Measurements from ENCODE around the gene TLR3.

Gene TLR3

DNA sequence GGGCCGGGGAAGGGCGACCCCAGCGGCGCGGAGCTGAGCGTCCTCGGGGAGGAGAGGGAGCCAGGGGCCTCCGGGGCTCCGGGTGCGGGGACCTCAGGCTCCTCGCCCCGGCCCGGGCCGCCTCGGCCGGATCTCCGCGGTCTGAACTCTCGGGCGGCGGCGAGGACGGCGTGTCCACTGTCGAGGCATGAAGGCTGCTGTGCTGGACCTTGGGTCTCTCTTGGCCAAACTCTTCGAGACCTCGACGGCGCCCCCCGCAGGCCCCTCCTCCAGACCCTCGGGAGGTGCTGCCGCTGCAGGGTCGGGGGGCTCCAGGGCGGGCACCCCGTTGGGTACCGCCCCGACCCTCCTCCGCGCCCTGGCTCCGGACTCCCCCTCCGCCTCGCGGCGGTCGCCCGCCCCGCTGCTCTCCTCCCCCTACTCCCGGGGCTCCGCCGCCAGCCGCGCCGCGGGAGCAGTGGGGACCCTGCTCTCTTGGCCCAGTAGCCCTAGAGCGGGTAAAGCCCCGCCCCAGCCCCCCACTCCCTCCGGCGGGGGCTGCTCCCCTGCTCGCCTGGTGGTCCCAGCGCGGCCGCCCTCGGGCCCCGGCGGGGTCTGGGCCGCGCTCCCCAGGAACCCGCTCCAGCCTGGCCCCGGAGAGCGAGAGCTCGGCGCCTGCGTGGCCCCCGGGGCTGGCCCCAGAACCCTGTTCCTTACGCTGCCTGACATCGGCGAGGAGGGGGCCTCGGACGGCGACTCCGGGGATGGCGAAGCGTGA lies 36.1 kb downstream of the TLR3 start:
- no peak for DNase-seq (ENCODE audit: low read depth, low spot score)

DNA sequence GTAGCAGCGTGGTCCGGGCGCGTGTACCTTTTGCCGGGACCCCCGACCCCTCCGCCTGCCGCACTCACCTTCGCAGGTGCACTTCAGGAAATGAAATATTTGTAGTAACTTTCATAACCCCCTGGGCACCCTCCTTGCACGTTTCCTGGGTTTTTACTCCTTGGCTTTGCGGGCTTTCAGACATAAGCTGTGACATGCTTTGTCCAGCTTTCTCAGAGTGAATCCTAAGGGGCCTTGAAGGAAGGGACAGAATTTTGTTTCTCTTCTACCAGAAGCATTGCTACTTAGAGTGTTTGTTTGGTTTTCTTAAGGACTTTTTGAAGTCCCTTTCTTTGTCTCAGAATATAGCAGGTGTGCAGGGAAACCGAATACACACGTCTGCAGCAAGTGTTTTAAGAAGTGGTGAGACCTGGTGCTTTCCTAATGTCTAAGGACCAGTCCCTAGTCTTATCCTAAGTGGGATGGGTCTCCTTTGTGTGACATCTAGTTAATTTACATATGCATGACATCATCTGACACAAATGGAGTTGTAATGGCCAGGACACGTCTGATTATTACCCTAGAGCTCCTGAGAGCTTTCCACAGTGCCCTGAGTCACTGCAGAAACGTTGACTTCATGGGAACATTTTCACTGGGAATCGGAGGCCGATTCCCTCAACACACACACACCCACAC lies 36.8 kb downstream of the TLR3 start:
- DNase-seq (ENCODE audit: low read depth, low spot score) = no peak

DNA sequence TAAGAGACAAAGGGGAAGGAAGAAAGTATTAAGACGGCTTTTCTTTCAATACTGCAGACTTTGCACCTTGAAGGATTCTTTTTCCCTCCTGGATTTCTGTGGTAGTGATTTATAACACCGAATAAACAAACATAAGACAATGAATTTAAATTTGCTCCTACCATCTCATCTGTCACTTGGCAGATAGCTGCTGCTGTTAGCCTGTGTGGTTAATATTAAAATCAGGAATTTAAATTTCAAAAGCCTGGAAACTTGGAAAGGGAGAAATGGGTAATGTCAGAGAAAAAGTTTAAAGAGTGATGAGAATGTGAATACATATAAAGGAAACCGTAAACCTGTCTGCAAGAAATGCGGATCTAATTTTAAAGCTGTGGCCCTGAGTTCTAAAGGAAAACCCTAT lies 39.0 kb downstream of the TLR3 start:
- no peak for DNase-seq (ENCODE audit: low read depth, low spot score)

DNA sequence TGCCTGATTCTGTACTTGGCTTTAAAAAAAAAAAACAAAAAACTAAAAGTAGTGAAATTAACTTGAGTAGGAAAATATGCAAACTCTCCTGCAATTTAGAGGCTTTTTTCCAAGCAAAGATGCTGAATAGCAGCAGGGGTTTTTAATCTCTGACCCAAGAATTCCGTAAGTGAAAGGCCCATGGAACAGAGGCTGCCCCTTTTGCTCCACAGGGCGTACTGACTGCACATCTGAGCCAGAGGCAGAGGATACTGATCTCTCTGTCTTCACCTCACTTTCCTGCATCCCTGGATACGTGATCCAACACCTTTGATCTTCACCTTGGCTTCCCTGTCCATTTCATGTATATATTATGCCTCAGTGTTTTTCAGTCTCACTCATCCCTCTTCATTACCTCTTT lies 39.4 kb downstream of the TLR3 start:
- DNase-seq (ENCODE audit: low read depth, low spot score) = no peak

DNA sequence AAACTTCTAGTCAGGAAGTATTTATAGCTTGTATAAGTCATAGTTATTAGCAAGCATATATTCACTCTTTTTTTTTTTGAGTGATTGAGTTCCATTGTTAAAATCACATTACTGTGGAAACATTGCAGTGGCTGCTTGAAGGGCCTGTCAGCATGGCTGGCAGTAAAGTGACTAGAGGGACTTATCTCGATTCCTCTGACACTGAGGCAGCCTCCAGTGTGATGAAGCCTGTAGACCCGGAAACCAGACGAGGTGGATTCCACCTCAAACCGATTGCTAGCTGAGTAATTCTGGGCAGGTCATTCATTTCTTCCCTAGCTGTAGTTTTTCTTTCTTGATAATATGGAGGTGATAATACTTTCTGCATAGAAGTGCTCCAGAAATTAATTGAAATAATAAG lies 40.3 kb downstream of the TLR3 start:
- DNase-seq (ENCODE audit: low read depth, low spot score) = no peak

DNA sequence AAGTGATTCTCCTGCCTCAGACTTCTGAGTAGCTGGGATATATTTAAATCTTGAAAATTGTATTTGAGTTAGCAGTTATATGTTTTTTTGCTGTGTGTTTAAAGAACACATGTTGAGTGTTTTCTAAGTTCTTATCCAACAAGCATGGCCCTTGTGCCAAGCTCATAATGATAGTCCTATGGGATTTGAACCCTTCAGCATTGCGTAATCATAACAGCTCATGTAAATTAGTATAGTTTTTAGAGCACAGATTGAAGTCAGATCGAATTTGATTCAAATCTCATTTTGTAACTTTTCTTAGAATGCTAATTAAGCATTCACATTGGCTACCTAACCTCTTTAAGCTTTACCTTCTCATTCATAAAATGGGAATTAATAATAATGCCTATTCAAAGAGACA lies 47.7 kb downstream of the TLR3 start:
- no peak for DNase-seq (ENCODE audit: low read depth, low spot score)

DNA sequence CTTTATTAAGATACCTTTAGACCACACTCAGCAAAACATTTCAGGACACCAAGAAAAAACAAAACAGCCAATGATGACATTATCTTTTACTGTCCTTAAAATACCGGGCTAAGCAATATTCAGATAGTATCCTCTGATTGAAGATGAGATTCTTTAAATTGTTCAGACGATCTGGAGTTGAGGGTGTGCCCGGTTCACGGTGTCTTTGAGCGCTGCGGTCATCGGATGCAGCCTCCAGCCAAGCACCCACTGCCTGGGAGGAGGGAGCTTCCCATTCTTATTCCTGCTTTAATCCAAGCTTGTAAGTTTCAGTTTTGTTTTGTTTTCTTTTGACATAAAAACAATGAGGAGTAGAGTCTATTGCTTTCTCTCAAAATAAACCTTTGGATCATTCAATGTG lies 49.6 kb downstream of the TLR3 start:
- no peak for DNase-seq (ENCODE audit: low read depth, low spot score)

DNA sequence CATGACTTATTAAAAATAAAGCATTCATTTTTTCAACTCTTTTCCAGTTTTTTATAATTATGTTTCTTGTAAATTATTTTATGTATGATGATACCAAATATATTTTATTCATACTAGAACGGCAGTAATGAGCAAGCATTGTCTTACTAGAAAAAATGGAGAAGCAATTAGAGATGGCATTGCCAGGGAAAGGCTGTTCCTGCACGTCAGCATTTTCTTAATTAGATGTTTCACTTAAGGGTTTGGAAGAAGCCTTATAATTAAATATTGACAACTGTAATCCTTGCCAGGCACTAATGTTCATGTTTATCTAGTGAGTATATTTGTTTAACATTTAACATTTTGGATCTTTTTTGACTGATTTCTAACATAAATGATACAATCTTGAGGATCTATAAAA lies 52.1 kb downstream of the TLR3 start:
- no peak for DNase-seq (ENCODE audit: low read depth, low spot score)

DNA sequence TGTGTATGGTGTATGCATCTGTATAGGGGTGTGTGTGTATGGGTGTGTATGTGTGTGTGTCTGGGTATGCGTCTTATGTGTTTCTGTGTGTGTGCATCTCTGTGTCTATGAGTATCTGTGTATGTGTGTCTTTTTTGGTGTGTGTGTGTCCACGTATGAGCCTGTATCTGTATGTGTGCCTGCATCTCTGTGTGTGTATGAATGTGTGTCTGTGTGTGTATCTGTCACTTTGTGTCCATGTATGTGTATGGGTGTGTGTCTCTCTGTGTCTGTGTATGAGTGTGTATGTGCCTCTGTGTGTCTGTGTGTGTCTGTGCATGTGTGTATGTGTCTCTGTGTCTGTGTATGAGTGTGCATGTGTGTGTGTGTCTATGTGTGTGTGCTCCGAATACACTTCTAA lies 59.9 kb downstream of the TLR3 start:
- DNase-seq (ENCODE audit: low read depth, low spot score) = no peak

DNA sequence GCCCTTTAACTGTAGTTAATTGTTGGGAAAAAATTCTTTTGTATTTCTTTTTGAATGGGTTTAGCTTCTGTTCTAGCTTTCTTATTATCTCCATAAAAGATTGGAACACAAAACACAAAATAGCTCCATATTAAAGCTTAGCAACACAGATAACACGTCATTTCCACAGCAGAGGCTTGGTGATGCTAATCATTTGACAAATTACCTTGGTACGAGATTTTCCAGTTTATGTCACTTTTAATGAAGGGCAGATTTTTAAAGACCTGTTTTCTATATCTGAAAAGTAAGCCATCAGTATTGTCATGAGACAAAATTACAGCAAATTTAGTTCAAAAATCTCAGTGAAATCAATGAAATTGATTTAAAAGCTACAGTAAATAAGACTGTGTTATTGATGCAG lies 63.0 kb downstream of the TLR3 start:
- DNase-seq (ENCODE audit: low read depth, low spot score) = no peak

DNA sequence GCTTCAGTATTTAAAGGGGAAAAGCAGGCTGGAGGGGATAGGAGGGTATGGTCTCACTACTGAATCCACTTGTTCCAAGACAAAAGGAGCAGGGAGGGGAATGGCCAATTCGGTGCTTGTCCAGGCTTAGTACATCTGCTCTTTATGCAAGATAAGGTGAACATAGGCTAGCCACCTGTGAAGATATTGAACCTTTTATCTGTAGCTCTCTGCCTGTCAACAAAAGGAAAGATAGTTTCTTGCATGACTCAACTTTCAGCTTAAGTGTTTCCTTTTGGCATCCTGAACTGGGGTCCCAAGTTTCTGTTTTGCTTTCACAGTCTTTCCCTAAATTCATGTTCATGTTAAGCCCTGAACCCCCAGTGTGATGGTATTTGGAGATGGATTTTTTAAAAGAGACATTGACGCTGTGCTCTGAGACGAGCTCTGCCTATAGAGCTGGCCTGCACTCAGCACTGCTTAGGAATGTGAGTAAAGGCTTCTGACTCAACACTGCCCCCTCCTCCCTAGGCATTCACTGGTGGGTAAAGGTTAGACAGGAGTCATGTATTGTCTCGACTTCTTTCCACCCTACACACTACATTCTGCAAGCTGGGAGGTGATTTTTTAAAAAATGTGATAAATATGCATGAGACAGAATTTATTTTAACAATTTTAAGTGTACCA lies 63.8 kb downstream of the TLR3 start:
- no peak for DNase-seq (ENCODE audit: low read depth, low spot score)

DNA sequence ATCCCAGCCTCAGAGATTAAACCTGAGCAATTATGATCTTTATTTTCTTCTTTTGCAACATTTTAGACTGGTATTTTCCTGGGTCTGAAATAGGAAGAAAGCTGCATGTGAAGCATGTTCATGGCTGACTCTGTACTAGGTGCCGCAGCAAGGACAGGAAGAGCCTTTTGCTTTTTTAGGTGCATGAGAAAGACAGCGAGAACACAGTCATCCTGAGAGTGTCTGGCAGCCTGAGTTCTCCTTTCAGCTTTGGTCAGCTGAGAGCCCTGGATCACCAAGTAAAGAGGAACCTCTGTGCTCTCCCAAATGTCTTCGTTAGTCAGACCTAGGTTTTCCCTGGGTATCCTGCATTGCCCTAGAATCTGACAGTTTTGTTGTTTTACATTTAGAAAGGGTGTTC lies 65.3 kb downstream of the TLR3 start:
- no peak for DNase-seq (ENCODE audit: low read depth, low spot score)

DNA sequence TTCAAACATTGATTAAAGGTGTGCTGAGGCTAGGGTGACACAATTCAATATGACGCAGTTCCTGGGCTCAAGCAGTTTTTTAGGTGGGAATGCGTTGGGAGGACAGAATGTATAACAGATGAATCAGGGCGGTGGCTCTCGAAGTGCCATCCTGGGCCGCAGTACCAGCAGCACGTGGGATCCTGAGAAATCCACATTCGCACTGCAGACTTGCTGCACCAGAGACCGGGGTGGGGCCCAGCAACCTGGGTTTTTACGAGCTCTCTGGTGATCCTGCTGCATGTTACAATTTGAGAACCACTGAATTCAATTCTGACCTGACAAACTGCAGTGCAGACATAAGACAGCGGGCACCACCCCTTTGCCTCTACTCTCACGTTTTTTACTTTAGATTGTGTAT lies 65.9 kb downstream of the TLR3 start:
- DNase-seq (ENCODE audit: low read depth, low spot score) = no peak

DNA sequence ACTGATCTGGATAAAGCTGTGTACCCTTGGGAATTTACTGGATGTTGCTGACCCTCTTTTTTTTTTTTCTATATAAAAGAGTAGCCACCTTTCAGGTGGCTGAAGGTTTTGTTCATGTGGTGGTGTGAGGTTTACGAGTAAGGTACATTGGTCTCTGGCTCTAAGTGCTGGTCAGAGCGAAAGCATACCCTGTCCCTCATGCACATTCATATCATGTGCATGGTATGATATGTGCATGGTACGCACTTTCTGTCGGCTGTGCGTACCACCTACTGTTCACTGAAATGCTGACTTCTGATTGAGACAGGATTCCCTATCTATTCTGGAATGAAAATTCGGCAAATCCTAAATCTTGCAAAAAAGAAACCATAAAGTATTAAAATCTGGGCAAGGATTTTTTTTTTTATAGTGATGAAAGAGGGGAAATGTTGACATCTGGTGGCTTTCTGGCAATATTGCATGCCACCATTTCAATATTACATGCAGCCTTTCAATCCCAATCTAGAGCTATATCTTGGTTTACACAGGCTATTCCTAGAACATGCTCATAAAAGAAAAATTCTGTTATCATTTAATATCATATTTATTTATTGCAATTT lies 68.3 kb downstream of the TLR3 start:
- DNase-seq (ENCODE audit: low read depth, low spot score) = no peak

All from activated naive CD8-positive, alpha-beta T cell treated with anti-CD3 and anti-CD28 coated beads, Interleukin-2, amount 50 U/mL, for 16 hours (primary cell).